ENCODE results near the gene MPO.

DNA sequence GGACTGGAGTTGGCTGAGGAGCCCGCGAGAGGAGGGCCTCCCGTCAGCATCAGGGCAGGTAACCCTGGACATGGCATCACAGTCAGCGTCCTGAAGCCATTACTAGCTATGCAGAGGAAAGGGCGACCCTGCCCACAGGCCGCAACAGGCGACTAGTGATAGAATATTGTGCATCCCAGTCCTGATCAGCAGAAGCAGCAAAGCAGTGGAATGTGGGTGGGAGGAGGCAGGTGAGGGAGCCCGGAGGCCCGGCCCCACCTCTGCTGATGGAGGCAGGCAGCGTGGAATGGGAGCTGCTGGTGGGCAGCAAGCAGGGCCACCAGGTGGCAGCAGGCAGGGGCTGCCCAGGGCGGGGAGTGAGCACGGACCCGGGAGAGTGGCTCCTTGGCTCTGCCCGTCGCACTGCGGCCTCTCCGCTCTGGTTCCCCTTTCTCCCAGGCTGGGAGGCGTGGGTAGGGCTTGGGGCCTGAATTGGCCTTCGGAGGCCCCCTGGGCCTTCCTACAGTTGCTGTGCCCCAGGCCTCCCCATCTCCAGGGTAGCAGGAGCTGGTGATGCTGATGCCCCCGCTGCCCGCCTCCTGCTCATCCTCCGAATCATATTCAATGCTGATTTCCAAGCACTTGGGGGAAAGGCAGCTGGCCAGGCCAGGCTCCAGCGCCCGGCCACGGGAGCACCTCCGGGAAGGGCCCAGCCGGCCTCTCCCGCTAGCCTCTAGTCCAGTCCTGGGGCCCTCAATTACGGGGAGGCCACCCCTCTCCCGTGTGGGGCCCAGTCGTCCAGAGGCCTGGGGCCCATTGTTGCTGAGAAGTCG, 27.6 kb upstream of the MPO start:
- TF ChIP-seq, protein P1, sequence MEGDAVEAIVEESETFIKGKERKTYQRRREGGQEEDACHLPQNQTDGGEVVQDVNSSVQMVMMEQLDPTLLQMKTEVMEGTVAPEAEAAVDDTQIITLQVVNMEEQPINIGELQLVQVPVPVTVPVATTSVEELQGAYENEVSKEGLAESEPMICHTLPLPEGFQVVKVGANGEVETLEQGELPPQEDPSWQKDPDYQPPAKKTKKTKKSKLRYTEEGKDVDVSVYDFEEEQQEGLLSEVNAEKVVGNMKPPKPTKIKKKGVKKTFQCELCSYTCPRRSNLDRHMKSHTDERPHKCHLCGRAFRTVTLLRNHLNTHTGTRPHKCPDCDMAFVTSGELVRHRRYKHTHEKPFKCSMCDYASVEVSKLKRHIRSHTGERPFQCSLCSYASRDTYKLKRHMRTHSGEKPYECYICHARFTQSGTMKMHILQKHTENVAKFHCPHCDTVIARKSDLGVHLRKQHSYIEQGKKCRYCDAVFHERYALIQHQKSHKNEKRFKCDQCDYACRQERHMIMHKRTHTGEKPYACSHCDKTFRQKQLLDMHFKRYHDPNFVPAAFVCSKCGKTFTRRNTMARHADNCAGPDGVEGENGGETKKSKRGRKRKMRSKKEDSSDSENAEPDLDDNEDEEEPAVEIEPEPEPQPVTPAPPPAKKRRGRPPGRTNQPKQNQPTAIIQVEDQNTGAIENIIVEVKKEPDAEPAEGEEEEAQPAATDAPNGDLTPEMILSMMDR (IDR thresholded peaks at IDR 0.05 in 4 of 5, conservative IDR thresholded peaks at IDR 0.05 in 1 of 5): no peak
- TF ChIP-seq POLR2A (IDR thresholded peaks at IDR 0.05): no peak
